NK-92 treated with Interleukin-12 subunit alpha and Interleukin-12 subunit beta, amount 100 ng/mL, for 24 hours (cell line): ENCODE results near the gene TAS2R5.
"Not testable (repeated sequence)": the region's sequence is repeated elsewhere in the genome, so short reads cannot be mapped to it uniquely, and the experiment has no call there.

Experiments
- DNase-seq: peaks from one replicate; lab custom pipeline; 2025; lab: John Stamatoyannopoulos, UW

Gene TAS2R5, protein sequence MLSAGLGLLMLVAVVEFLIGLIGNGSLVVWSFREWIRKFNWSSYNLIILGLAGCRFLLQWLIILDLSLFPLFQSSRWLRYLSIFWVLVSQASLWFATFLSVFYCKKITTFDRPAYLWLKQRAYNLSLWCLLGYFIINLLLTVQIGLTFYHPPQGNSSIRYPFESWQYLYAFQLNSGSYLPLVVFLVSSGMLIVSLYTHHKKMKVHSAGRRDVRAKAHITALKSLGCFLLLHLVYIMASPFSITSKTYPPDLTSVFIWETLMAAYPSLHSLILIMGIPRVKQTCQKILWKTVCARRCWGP

DNA sequence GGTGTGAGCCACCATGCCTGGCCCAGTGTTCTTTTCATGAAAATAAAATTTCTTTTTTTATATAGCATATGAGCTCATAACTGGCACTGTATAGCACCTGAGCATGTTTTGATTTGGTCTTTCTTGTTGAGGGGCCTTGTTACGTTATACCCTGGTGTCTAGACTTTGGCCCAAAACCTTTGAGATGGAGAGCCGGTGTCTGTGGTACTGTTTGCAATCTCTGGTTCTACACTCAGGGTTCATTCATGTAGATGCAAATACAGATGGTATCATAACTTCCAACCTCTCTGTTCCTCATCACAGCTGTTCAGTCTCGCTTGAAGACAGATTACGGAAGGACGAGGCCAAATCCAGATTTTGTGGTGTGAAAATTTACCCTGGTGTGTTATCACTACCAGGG is at the start of gene TAS2R5:
Gene TAS2R5, plus strand, starts transcription at position 301 of the 400 bp plus-strand sequence. CDS start 145 bp downstream, outside the sequence.
- DNase-seq = no peak

DNA sequence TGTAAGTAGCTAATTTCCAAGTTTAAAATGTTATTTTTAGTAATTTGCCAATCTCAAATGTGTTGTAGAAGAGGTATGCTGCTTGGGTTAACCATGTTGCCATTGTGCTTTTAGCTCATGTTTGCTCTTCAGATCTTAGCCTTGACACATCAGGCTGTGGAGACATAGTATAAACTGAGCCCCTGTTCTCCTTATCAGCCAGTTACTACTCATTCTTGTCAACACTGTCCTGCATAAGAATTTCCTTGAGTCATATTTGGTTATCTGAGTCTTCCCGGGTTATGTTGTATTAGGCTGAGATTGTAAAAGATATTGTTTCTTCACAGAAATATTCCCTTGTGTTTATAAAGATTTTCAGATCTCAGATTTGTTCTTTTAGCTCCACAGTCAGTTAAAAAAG is 47.8 kb upstream of the TAS2R5 start:
- no peak for DNase-seq

DNA sequence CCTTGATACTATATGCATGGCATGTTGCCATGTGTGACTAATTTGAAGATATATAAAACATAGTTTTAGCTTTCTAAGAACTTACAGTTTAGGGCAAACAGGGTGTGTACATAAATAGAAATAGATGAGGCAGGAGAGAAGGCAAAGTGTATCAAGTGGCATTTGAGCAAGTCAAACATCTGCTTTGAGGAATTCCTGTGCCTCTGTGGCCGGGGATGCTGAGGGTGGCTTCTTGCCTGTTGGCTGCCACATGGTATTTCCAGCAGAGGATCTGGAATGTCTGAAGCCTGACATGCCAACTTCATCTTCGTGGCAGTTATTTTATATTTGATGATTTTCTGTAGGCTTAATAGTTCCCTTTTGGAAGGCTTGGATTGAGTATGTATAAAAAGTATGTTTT is 45.9 kb upstream of the TAS2R5 start:
- DNase-seq = no peak

DNA sequence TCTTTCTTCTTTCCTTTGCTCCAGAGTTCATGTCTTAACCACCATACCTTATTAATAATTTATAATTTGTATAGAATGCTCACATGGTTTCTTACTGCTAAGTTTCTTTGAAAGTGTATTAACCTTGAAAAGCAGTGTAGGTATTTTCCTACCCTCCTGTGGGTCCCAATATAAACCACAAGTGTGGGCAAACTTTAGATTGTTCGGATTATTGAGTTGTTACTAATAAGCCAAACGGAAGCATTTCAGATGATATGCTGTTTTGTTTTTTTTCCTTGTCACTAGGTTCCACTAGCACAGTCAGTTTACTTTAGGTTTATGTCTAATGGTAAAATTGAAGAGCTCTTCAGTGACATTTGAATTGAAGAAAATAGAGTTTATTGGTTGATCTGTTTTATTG is 41.6 kb upstream of the TAS2R5 start:
- DNase-seq = no peak

DNA sequence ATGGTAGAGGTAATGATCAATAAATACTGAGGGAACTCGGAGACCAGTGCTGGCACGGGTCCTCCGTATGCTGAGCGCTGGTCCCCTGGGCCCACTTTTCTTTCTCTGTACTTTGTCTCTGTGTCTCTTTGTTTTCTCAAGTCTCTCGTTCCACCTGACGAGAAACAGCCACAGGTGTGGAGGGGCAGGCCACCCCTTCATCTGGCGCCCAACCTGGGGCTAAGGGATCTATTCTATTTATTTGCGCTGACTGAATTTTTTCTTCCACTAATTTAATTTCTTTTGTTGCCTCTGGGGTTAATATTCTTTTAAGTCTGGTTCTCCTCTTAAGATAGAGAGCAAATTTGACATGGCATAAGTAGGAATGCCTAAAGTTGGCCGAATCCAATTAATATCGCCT is 38.1 kb upstream of the TAS2R5 start:
- not testable (repeated sequence) for DNase-seq

DNA sequence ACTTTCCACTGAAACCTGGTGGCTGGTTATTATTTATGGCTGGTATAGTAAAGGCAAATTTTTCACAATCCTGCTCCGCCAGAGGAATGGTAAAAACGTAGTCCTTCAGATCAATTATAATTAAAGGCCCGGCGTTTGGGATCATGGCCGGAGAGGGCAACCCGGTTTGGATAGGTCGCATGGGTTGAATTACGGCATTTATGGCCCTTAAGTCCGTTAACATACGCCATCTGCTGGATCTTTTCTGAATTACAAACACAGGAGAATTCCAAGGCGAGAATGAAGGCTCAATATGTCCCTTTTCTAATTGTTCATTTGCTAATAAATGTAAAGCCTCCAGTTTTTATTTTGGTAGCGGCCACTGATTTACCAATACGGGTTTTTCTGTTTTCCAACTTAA is 37.4 kb upstream of the TAS2R5 start:
- DNase-seq = no peak

DNA sequence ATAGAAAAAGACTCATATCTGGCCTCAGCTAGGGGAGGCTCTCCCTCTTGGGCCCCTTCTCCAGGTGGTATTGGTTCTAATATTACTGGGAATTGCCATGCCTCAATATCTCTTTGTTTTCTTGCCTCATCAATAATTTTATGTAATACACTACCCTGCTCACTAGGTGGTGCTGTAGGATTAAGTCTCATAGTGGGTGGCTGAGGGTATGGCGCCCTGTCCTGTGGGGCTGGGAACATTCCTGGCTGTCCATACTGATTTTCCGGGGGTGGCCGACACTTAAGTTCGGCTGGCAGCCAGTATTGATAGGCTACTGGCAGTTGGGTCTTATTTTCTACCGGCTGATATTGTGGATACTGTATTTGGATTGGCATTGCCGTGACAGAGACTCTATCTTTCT is 35.1 kb upstream of the TAS2R5 start:
- no peak for DNase-seq

DNA sequence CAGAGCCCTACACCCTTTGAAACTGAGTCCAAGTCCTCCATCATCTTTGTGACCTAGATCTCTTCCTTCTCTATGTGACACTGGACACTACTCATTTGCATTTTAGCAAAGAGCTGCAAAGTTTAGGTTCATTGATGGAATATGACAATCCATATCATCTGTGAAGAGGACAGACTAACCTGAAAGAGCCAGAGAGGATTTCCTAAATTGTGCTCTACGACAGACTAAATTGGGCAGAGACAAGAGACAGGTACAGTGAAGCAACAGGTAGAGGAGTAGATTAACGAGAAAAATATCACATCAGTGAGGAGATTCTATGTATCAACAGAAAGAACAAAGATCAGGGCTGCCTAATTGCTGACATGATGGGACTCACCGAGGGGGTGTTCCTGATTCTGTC is 26.2 kb upstream of the TAS2R5 start, which contains the start of gene TAS2R3:
Gene TAS2R3, plus strand, starts transcription at position 301 of the 400 bp plus-strand sequence. Its CDS starts 62 bp downstream, at position 363.
- DNase-seq = no peak

DNA sequence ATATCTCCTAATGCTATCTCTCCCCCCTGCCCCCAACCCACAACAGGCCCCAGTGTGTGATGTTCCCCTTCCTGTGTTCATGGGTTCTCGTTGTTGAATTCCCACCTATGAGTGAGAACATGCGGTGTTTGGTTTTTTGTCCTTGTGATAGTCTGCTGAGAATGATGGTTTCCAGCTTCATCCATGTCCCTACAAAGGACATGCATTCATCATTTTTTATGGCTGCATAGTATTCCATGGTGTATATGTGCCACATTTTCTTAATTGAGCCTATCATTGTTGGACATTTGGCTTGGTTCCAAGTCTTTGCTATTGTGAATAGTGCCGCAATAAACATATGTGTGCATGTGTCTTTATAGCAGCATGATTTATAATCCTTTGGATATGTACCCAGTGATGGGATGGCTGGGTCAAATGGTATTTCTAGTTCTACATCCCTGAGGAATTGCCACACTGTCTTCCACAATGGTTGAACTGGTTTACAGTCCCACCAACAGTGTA is 19.9 kb upstream of the TAS2R5 start:
- not testable (repeated sequence) for DNase-seq

DNA sequence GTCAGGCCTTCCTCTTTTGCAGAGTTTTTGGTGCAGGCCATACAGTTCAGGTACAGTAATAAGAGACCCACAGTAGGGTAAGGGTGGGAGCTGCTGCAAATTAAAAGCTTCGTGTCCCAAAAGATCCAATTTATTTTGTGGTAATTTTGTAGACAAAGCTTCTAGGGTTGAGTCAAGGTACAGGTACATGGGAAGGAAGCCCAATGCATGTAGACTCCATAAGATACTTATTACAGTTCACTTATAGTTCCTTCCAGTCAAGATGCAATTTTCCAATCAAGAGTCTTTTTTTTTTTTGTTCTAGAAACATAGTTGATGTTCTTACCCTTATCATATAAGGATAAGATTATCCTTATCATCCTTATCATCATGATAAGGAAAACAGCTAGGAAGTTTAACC is 13.6 kb upstream of the TAS2R5 start, which contains the start of gene TAS2R4:
Gene TAS2R4, plus strand, starts transcription at position 301 of the 400 bp plus-strand sequence. CDS start 1,815 bp downstream, outside the sequence.
- no peak for DNase-seq

DNA sequence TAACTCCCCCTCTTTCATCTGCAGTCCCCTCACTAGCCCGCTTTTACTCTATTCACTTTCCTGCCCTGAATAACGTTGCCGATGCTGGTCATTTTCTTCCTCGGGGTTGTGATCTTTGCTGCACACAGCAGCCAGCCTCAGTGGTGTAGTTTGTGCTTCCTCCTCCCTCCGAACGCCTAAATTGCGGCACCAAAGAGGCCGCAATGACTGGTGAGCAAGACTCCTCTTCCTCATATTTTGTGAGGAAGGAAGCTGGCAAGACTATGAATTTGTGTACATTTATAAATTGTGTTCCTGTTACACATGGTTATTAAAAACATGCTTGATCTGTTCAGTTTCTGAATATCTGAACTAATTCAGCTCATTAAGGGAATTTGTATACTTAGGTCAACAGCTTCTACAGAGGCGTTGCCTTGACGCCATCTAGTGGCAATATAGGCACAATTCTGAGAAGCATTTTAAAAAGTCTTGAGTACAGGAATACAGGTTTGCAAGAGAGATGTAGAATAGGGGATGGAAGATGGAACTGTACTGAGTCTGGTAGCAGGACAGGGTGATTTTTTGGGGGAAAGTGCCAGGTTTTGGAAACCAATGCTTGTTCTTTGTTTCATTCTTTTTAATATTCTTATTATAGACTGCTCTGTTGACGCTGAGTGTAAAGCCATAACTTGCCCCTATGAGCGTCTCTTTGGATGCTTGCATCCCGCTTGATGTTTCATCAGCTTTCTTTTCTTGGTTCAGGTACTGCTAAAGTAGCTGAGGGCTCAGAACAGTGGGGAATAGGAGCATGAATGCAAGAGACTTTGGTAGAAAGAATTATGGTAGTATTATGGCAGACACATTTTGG is 4.1 kb upstream of the TAS2R5 start:
- no peak for DNase-seq

DNA sequence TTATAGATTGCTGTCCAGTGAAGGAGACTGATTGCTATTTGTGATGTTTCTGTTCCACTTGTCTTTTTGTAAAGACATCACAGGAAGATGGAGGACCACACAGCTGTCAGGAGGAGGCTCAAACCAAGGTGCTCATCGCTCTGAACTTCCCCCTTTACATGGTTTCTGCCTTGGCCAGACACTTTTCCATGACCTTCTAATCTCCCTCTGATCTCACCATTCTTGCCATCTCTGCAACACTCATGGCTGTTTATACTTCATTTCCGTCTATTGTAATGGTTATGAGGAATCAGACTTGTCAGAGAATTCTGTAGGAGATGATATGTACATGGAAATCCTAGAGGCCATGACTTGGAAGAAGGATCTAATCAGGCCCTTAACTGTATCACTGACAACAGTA is 1.7 kb upstream of the TAS2R5 start:
- DNase-seq = no peak

DNA sequence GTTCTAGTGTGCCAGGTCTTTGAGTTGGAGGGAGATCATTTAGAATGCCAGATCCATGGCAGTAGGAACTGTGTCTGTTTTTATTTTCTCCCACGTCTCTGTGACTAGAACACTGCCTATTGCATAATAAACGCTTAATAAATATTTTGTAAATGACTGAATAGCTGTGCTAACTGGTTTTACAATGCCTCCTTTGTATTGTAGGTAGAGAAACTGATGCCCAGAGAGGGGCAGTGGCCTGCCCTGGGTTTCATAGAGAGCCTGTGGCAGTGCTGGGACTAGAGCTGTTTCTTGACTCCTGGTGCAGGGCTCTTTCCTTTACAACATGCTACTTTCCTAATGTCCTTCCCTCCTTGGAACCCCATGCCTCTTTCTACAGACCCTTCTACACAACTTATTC is 2.5 kb downstream of the TAS2R5 start:
- DNase-seq = no peak

DNA sequence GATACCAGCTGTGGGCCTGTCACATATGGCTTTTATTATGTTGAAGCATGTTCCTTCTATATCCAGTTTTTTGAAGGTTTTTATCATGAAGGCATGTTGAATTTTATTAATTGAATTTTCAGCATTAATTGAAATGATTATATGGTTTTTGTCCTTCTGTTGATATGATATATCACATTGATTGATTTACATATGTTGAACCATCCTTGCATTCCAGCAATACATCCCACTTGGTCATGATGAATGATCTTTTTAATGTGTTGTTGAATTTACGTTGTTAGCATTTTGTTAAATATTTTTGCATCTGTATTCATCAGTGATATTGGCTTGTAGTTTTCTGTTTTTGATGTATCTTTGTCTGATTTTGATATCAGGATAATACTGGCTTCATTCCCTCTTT is 30.1 kb downstream of the TAS2R5 start:
- DNase-seq = no peak

DNA sequence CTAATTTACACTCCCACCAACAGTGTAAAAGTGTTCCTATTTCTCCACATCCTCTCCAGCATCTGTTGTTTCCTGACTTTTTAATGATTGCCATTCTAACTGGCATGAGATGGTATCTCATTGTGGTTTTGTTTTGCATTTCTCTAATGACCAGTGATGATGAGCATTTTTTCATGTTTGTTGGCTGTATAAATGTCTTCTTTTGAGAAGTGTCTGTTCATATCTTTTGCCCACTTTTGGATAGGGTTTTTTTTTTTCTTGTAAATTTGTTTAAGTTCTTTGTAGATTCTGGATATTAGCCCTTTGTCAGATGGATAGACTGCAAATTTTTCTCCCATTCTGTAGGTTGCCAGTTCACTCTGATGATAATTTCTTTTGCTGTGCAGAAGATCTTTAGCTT is 32.4 kb downstream of the TAS2R5 start:
- DNase-seq = not testable (repeated sequence)

DNA sequence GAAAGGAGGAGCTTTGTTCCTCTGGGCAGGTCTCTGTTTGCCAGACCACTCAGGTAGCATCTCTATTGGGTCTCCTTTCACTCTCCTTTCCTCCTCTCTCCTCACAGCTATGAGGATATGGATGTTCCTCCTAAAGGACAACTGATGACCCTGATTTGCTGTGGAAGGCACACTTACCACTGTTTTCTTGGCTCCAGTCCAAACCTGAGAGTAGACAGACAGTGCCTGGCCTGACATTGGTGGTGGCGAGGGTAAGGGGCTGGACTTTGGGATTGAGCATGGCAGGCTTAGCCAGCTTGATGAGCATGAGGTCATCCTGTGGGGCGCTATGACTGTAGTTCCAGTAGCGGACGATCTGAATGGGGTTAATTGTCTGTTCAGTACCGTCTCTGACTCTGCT is 47.7 kb downstream of the TAS2R5 start:
- no peak for DNase-seq

DNA sequence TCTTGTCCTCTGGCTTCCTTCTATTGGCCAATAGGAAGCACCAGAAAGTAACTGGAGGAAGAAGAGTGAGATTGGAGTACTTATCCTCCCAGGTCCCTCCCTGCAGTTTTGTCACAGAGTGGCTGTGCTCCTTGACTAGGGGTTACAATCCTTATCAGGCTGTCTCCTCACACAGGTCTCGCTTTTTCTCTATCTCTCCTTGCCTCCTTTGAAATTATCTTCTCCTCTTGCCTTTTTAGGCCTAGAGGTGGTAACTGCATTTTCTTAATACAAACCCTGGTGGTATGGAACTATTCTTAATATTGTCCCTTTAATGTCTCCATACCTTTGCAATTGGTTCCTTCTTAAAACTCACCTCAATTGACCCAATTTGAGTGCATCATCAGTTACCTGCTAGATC is 48.6 kb downstream of the TAS2R5 start:
- DNase-seq = no peak

DNA sequence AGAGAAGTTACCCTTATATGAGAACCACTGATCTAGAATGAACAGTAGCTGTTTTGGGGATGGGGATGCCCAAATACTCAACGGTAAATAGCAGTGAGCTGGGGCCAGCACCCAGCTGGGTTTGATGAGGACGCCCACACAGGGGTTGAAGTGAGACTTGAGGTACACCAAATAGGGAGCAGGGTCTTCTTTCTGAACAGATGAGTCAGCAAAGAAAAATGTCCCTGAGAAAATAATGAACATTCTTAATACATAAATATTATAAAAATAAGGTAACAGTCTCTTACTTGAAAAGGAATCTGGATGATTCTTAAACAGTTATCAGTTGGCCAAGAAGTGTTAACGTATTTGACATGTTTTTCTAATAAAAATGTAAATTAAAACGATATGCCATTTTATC is 49.2 kb downstream of the TAS2R5 start:
- DNase-seq = no peak

DNA sequence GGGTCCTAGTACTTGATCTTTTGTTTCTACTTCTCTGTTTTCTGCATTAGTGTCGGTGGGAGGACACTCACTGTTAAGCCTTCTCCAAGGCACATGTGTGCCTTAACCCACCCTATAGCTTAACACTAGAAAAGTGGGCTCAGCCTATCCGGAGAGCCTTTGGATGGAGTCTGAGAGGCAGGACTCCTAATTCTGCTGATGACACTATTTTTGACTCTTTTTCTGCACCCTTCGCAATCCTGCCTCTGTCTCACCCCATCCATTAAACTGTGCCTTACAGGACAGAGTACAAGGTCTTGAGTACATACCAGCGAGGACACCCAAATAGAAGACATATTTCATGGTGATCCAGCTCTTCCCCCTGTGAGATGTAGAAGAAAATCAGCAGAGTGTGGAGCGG is 50.7 kb downstream of the TAS2R5 start:
- DNase-seq = no peak
